NCI-H1048 (cell line): ENCODE data around the gene IGFL2.

Experiments
- DNase-seq: peaks from one replicate; lab custom pipeline; 2025; lab: John Stamatoyannopoulos, UW

Gene IGFL2

DNA sequence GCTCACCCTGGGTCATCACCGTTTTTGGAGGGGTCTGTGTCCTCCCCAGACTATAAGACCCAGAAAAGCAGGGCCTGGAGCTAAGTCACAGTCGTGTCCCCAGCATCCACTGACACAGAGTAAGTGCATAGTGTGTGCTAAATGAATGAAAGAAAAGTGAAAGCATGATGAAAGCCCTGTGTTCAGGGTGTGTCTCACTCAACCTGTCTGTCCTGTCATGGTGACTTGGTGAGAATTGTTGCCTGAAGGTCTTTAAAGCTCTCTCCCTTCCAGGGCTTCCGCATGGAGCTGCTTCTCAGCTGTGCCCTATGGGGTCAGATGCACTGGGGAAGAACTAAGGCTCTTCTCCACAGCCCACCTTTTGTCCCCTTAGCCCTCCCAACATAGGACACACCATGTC lies 61.0 kb downstream of the IGFL2 start:
- DNase-seq = no peak

DNA sequence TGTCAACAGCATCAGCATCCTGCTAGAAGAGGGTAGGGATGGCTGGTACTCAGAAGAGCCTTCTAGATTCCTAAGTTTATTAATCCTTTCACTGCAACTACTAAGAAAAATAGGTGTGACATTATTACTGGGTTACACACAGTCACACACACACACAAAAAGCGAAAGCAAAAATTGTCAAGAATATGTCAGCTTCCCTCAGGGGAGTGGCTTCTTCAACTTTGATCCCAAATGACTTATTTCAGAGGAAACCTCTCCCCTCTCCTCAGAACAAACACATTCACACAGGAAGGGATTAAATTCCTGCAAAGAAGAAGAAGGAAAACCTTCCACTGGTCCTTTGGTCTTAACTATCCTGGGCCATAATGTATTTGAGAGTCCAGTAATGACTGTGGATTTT lies 61.4 kb downstream of the IGFL2 start:
- DNase-seq = no peak

- DNase-seq = no peak
Observed at GRCh38 chr19:46210669-46211068, 62.6 kb downstream of the IGFL2 start.
